ENCODE results near the gene PKD2. TPM values are rescaled to one million over a fixed set of nuclear protein-coding genes. Genes with fewer than 3 reads are reported as not detected.

Gene PKD2
- total RNA-seq, 1 donor from 2014 or later: 33.1 TPM

- Histone ChIP-seq H3K36me3 (no peaks in the 10 kb centered on the region), H3K9me3 (no peaks in the 10 kb centered on the region), H3K27ac (no peak overlapping the region), H3K4me1 (no peaks in the 10 kb centered on the region), H3K27me3 (no peaks in the 10 kb centered on the region), H3K4me3 (no peak overlapping the region)
- intact Hi-C loops (cut with DNase I): loop anchor here (10.0 kb wide), 1 partner anchor 101 kb away; no protein-coding TSS in a partner anchor
- TF ChIP-seq POLR2A (IDR thresholded peaks at IDR 0.05) (no peak), CTCF (IDR thresholded peaks at IDR 0.05) (no peak), POLR2AphosphoS5 (IDR thresholded peaks at IDR 0.05; ENCODE audit: insufficient read depth in 1 of 2, low read depth in 1 of 2) (no peak)
- no peak for DNase-seq (ENCODE audit: extremely low spot score in 2 of 2)
Observed at GRCh38 chr4:87966095-87966496, 41.3 kb upstream of the PKD2 start.

DNA sequence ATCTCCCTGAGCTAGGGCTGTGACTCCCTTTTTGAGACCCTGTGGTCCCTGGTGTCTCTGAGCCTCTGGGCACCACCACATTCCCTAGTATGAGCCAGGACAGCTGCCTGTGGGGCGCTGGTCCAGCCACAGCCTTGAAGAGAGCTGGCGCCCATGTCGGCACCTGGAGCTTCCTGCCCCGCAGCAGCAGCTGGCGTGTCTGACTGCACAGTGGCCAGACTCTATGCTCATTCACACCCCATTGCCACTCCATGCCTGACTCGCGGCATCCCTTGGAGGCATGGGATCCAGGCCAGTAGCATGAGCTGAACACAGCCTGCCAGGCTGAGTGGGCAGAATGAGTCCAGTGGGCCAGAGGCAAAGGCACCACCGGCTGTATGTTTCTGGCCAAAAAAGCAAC, 40.2 kb upstream of the PKD2 start:
- DNase-seq (ENCODE audit: extremely low spot score in 2 of 2): no peak
- no peaks in the 10 kb centered on the region for H3K36me3 ChIP-seq
- no peak overlapping the region for H3K27ac ChIP-seq
- intact Hi-C loops (cut with DNase I): loop anchor here (10.0 kb wide), 1 partner anchor 102 kb away; no protein-coding TSS in a partner anchor
- TF ChIP-seq CTCF (IDR thresholded peaks at IDR 0.05) (no peak), POLR2AphosphoS5 (IDR thresholded peaks at IDR 0.05; ENCODE audit: insufficient read depth in 1 of 2, low read depth in 1 of 2) (no peak), POLR2A (IDR thresholded peaks at IDR 0.05) (no peak)
- H3K4me1 ChIP-seq: no peaks in the 10 kb centered on the region
- H3K27me3 ChIP-seq: no peaks in the 10 kb centered on the region
- no peaks in the 10 kb centered on the region for H3K9me3 ChIP-seq
- no peak overlapping the region for H3K4me3 ChIP-seq

GRCh38 chr4:87970121-87970520, 37.3 kb upstream of the PKD2 start:
- no peaks in the 10 kb centered on the region for H3K4me1 ChIP-seq
- intact Hi-C loops (cut with DNase I): no loop called here
- H3K36me3 ChIP-seq: no peaks in the 10 kb centered on the region
- no peak overlapping the region for H3K27ac ChIP-seq
- H3K4me3 ChIP-seq: no peak overlapping the region
- DNase-seq (ENCODE audit: extremely low spot score in 2 of 2): no peak
- H3K27me3 ChIP-seq: no peaks in the 10 kb centered on the region
- TF ChIP-seq POLR2AphosphoS5 (IDR thresholded peaks at IDR 0.05; ENCODE audit: insufficient read depth in 1 of 2, low read depth in 1 of 2) (no peak), CTCF (IDR thresholded peaks at IDR 0.05) (no peak), POLR2A (IDR thresholded peaks at IDR 0.05) (no peak)
- no peaks in the 10 kb centered on the region for H3K9me3 ChIP-seq

GRCh38 chr4:87971866-87972265, 35.6 kb upstream of the PKD2 start:
- no peaks in the 10 kb centered on the region for H3K4me1 ChIP-seq

More at GRCh38 chr4:87971866-87972265, 35.6 kb upstream of the PKD2 start:
- no peak for DNase-seq (ENCODE audit: extremely low spot score in 2 of 2)
- Histone ChIP-seq H3K27me3 (no peaks in the 10 kb centered on the region), H3K36me3 (no peaks in the 10 kb centered on the region), H3K27ac (no peak overlapping the region), H3K9me3 (no peaks in the 10 kb centered on the region), H3K4me3 (no peak overlapping the region)
- TF ChIP-seq CTCF (IDR thresholded peaks at IDR 0.05): no peak
- TF ChIP-seq POLR2AphosphoS5 (IDR thresholded peaks at IDR 0.05; ENCODE audit: insufficient read depth in 1 of 2, low read depth in 1 of 2): no peak
- intact Hi-C loops (cut with DNase I): no loop called here

All from vagina (tissue), 2 donors.